HG02870 (cell line): ENCODE results near the gene PTPRN2.
"Not testable (repeated sequence)": the region's sequence is repeated elsewhere in the genome, so short reads cannot be mapped to it uniquely, and the experiment has no call there.

Experiments used
- ATAC-seq: cut with Tn5 transposase; IDR thresholded peaks from one replicate; pipeline ENCODE4 v1.9.1; 2021; ENCODE audit warnings: mild to moderate bottlenecking, moderate library complexity; ENCODE audit not compliant: unreplicated experiment

PTPRN2 gene

DNA sequence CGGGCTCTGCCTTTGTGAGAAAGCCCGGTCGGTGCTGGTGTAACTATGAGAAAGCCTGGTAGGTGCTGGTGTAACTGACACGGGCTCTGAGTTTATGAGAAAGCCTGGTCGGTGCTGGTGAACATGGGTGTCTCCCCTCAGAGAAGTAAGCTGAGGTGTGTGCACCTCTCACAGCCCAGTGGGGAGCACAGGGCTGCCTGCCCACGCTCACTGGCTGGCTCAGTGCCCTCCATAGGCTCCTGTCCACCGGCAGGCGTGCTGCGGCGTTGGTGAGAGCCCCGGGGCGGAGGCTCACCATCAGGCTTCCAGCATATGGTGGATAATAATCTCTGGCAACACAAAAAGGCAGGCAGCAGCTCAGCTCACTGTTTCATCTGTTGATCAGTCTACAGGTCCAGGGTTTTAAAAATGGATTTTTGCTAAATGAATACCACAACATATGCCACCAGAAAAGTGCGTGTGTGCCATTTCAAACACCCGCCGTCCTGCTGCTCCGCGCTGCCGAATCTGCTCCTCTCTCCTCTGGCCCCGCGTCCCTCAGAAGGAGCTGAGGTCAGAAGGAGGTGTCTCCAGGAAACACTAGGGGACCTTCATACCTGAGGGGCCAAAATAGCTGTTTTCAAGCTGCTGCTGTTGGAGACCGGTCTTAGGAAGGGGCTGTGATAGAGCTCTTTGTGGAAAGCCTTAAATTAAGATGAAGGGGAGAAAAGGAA is 885.2 kb downstream of the PTPRN2 start:
- ATAC-seq = no peak

DNA sequence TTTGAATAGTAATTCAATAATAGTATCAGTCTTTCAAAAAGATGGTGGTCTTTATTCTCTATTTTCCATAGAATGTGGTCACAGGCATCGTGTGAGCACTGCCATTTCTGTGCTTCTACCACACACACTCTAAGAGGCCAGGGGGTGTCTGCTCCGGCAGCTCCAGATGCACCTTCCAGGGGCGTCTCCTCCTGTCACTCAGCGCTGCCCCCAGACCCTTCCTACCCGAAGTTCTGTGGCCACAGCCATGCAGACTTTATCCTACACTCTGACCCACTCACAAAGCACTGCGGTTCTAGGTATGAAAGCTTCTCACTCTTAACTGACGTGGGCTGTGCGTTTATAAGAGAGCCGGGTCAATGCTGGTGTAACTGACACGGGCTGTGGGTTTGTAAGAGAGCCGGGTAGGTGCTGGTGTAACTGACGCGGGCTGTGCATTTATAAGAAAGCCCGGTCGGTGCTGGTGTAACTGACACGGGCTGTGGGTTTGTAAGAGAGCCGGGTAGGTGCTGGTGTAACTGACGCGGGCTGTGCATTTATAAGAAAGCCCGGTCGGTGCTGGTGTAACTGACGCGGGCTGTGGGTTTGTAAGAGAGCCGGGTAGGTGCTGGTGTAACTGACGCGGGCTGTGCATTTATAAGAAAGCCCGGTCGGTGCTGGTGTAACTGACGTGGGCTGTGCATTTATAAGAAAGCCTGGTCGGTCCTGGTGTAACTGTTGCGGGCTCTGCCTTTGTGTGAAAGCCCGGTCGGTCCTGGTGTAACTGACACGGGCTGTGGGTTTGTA is 886.0 kb downstream of the PTPRN2 start:
- ATAC-seq = not testable (repeated sequence)

- ATAC-seq = no peak
These were observed 887.2 kb downstream of the PTPRN2 start for GRCh38 chr7:157700231-157701005.

DNA sequence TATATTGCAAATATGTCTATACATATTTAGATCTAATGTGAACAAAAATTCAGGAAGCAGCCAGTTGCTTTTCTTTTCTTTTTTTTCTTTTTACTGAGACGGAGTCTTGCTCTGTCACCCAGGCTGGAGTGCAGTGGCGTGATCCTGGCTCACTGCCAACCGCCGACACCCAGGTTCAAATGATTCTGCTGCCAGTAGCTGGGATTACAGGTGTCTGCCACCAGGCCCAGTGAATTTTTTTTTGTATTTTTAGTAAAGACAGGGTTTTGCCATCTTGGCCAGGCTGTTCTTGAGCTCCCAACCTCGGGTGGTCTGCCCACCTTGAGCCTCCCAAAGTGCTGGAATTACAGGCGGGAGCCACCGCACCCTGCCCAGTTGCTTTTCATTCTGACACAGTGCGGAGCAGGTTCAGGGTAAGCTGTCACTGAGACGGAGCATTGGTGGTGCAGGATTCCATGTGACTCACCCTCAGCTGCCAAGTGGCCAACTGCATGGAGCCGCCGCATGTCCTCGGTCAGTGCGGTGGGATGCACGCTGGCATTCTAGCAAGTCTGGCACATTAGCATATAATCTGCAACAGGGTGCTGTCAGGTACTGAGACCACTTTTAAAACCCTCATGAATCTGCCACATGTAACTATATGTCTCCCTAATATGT is 888.1 kb downstream of the PTPRN2 start:
- no peak for ATAC-seq

DNA sequence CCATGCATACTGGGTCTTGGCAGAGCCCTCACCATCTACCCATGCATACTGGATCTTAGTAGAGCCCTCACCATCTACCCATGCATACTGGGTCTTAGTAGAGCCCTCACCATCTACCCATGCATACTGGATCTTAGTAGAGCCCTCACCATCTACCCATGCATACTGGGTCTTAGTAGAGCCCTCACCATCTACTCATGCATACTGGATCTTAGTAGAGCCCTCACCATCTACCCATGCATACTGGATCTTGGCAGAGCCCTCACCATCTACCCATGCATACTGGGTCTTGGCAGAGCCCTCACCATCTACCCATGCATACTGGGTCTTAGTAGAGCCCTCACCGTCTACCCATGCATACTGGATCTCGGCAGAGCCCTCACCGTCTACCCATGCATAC is 890.3 kb downstream of the PTPRN2 start:
- not testable (repeated sequence) for ATAC-seq

DNA sequence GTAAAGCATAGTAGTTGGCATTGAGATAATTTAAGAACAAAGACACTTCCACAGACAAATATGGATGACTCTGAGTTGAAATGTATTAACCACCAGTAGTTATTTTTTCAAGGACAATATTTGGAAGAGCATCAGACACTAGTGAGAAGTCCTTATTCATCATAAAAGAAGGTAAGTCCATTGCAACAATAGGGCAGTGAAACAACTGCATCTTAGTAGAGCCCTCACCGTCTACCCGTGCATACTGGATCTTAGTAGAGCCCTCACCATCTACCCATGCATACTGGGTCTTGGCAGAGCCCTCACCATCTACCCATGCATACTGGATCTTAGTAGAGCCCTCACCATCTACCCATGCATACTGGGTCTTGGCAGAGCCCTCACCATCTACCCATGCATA is 892.0 kb downstream of the PTPRN2 start:
- ATAC-seq = not testable (repeated sequence)

GRCh38 chr7:157694376-157694665 is 893.3 kb downstream of the PTPRN2 start:
- ATAC-seq = no peak

DNA sequence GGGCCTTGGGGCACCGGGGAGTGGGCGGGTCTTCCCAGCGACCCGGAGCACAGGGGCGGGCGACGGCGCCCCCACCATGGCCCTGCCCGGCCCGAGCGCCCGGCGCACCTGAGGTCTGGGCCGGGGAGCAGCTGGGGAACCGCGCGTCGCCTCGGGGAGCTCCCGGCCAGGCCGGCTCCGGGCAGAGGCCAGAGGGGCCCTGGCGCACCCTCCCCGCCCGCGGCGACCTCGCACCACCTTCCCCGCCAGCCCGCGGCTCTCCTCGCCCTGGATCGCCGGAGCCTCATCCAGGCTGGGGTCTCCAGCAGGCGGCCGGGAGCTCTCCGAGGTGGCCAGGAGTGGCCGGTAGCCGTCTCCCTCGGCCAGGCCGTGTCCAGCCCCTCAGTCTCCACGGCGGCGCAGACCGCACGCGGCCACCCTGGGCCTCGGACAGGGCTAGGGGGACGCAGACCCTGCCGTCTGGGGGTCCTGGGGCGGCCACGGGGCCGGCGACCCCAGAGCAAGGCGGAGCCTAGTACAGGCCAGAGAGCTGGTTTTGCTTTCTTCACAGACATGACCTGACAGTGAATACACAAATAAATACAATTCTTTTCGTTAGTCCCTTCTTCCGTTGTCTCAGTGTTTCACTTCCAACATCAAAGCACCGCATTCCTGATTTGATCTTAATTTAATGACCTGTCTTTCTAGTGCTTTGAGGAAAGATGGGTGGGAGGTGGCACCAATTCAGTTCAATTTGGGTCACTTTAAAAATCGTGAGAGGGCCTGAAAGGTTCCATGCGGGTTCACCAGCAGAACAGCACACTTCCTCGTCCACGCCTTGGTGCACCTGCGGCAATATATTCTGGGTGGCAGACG is 893.9 kb downstream of the PTPRN2 start:
- ATAC-seq = no peak

DNA sequence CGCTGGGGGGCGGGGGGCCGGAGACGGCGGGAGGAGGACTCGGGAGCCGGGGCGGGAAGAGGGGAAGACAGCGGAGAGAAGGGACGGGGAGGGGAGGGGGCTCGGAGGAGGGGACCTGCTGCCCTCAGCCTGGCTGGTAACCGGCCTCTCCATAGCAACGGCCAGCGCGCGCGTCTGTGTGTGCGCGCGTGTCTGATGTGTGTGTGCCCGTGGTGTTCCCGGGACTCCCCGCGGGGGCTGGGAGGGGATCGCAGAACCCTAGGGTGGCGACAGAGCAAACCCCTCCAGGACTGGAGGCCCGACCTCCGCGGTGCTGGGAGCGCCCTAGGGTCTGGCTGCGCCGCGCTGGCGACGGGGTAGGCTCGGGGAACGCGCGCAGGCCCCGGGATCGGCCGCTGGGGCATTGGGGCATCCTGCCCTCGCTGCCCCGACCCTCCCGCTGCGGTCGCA is 894.5 kb downstream of the PTPRN2 start:
- no peak for ATAC-seq

- no peak for ATAC-seq
These were observed 895.1 kb downstream of the PTPRN2 start for GRCh38 chr7:157692460-157693011.

- ATAC-seq = no peak
These were observed 895.8 kb downstream of the PTPRN2 start for GRCh38 chr7:157691586-157692459.

DNA sequence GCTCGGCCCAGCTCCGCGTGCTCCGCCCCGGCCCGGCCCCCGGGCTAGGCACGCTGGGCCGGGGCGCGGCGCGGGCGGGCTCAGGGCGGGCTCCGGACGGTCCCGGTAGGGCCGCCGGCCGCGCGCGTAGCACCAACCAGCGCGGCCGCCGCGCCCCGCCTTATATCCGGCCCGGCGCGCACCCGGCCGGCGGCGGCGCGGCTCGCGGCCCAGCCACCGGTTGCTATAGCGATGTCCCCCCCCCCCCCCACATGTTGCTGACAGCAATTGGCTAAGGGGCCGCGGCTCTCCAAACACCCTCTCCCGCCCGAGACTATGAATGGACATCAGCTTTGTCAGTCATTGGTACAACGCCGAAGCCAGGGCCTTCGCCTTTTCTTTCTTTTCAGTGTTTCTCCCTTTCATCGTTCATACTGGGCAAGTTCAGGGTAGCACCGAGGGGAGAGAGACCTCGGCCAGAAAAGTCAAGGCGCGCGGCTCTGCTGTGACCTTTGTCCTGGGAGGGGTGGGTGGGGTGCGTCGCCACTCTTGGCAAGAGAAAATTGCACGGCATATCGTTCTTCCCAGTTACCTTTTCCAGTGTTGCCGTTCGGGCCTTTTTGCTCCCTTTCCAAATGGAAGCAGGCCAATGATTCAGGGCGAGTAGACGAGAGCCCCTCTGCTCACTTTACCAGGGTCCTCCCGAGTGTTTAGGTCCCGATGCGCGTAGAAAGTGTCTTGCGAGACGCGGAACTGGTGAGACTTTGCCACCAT is 896.6 kb downstream of the PTPRN2 start:
- no peak for ATAC-seq

DNA sequence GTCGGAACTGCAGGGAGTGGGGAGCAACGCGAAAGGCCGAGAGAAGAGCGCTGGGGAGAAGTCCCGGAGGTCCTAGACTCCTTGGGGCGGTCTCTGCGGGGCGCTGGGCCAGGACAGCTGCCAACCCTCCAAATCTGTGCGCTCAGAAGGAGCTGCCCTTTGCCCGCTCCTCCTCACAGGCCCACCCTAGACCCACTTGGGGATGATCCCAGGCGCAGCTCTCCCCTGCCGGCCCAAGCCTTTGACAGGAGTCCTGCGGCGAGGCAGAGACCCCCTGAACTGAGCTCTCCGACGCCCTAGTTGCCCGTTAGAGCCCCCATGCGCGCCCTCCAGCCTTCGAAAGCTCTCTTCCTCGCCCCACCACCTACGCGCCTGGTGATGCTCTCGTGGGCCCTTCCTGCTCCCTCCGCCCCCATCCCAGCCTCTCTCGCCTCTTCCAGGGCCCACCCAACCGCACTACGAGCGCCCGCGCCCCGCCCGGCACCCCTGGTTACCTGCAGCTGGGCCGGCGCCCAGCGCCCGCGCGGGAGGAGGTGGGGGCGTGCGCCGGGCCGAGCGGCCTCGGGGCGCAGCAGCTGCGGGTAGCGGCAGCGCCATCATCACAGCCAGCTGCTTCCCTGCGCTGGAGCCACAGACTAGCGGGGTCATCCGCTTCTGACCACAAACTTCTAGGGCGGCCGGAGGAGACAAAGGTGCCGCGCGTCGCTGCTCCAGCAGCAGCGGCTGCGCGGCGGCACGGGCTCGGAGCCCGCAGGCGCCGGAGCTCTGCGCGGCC is 897.4 kb downstream of the PTPRN2 start:
- no peak for ATAC-seq

DNA sequence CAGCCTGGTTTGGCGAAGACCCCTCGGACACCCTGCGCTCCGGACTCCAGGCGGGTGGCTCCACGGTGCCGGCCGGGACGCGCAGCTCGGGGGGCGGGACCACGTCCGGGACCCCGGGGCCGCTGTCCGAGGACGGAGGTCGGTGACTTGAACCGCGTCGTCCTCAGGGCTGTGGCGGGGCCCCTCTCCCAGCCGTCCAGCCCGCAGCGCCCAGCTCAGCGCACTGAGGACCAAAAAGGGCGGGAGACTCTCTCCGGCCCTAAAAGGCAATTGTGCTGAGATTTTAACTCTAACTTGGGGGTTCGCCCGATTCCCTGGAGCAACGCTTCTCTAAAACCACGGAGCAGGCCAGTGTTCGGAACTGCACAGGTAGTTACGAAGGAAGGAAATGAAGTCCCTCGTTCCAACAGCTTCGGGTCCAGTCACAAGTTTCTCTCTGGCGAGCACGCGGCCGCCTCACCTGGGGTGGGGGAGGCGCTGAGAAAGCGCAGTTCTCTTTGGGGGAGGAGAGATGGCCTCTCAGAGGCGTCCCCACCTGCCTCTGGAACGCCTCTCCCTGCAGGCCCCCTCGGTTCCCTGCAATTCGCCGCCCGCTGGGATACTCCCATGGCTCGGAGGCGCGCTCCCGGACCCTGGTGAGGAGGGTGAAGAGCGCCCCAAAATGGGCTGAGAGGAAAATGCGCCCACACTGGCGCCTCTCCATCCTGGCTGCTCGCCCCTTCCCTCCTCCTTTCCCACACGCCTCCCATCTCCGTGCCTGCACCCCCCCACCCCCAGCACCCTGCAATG is 898.2 kb downstream of the PTPRN2 start:
- ATAC-seq = no peak

DNA sequence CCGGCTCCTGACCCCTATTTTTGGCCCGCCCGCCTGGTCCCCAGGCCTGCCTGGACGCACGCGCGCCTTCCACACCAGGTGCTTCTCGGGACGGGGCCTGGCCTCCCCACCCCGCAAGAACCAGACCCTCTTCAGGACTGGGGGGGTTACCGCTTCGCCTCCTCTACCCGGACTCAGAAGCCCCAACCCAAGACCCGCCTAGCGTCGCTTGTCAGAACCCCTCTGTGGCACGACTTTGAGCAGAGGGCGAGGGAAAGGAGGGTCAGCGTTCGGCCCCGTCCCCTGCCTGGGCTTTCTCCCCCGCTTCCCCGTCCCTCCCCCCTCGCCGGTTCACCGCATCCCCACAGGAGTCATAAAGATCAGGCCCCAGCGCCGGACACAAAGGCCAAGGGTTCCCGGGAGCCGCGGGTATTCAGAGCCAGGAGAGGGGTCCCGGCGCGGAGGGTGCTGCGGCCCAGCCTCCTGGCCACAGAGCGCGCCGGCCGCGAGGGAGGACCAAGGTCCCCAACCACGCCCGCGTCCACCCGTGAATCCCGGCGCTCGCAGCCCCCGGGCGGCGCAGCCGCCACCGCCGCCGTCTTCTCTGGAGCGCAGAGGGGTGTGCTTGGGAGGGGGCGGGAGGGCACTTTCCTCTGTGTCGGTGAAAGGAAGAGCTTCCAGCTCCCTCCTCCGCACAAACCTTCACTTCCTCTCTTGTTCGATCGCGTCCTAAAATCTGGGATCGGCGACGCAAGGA is 898.9 kb downstream of the PTPRN2 start:
- no peak for ATAC-seq
